Sigmoid colon (tissue), 7 donors: Measurements from ENCODE around the gene PRMT7. TPM values are rescaled to one million over a fixed set of nuclear protein-coding genes. Genes with fewer than 3 reads are reported as not detected.

Experiments
- DNase-seq: peaks from one replicate; pipeline ENCODE4 v3.0.0-alpha.2; 2019
- H3K27ac ChIP-seq, 4 donors: fragments of 200-600 bp; sonication (generic); one replicate each; pipeline ENCODE4 v1.5.1; 2016 to 2019; ENCODE audit warnings: mild to moderate bottlenecking in 1 of 4
- H3K27me3 ChIP-seq, 3 donors: fragments of 200-600 bp; sonication (generic); one replicate each; pipeline ENCODE4 v1.5.1; 2019; ENCODE audit warnings: mild to moderate bottlenecking in 1 of 3
- H3K36me3 ChIP-seq, 4 donors: fragments of 200-600 bp; sonication (generic); one replicate each; pipeline ENCODE4 v1.5.1; 2016 to 2019
- H3K4me1 ChIP-seq, 4 donors: fragments of 200-600 bp; sonication (generic); one replicate each; pipeline ENCODE4 v1.5.1; 2017 to 2019
- H3K4me3 ChIP-seq, 4 donors: fragments of 200-600 bp; sonication (generic); one replicate each; pipeline ENCODE4 v1.5.1; 2017 to 2019; ENCODE audit warnings: mild to moderate bottlenecking in 2 of 4, moderate library complexity in 1 of 4
- H3K9me3 ChIP-seq, 4 donors: fragments of 200-600 bp in 3 of 4; sonication (generic) in 3 of 4; one replicate each; pipeline versions ENCODE4 v1.5.1 to v1.6.1; 2013 to 2019
- CTCF ChIP-seq, 4 experiments: fragments of 450-650 bp in 3 of 4; fragments of 200-600 bp in 1 of 4; IDR thresholded peaks; one replicate each; pipeline ENCODE4 v1.5.1; 2016 to 2019; ENCODE audit warnings: antibody characterized with exemption in 4 of 4, mild to moderate bottlenecking in 3 of 4, moderate library complexity in 2 of 4
- EP300 ChIP-seq, 4 donors: sonication (generic); formaldehyde crosslinking; IDR thresholded peaks; one replicate each; pipeline ENCODE4 v1.6.1; 2017; ENCODE audit warnings: antibody characterized with exemption in 4 of 4
- POLR2A ChIP-seq, 2 donors: fragments of 450-650 bp; IDR thresholded peaks; one replicate each; pipeline ENCODE4 v1.6.1; 2016; ENCODE audit warnings: antibody characterized with exemption in 2 of 2, mild to moderate bottlenecking in 2 of 2, moderate library complexity in 2 of 2
- POLR2AphosphoS5 ChIP-seq, 4 donors: sonication (generic); formaldehyde crosslinking; IDR thresholded peaks; one replicate each; pipeline ENCODE4 v1.6.1; 2017; ENCODE audit warnings: antibody characterized with exemption in 4 of 4
- WGBS, 2 donors: extraction: QIAGEN DNeasy Blood & Tissue Kit; methylation state at CpG; one replicate each; pipeline ENCODE4 v1.1.7; 2013; 5-methylcytosine and 5-hydroxymethylcytosine counted together
- intact Hi-C: fragments of 100-400 bp; cut with DNase I; formaldehyde crosslinking; loops from one replicate; pipeline ENCODE4 v1.15.1; 2023
- polyA plus RNA-seq, 3 donors: library from polyadenylated mRNA; stranded (reverse); fragments of 200-250 nt; gene quantifications; one replicate each; pipeline ENCODE4 v1.2.3, GENCODE V29; 2013
- total RNA-seq, 4 donors: library from RNA; depleted of rRNA; stranded (reverse); fragments of >200 nt; gene quantifications; one replicate each; pipeline ENCODE4 v1.1.0, GENCODE V29; 2016
- donor health status: healthy with polysubstance abuse.
- donor health status: Bipolar disorder and iron deficiency.
- donor health status: healthy.

Gene PRMT7
- total and polyA plus RNA-seq, 7 donors: 12.0 to 51.0 (median 40.7) TPM

GRCh38 chr16:68372381-68372720 is 61.5 kb downstream of the PRMT7 start:
- Histone ChIP-seq H3K27ac (no peak overlapping the region), H3K4me3 (no peak overlapping the region), H3K9me3 (no peaks in the 10 kb centered on the region), H3K4me1 (no peaks in the 10 kb centered on the region), H3K27me3 (peaks cover 0 to 13% (median 3%) of the 10 kb centered on the region in 3 donors), H3K36me3 (no peaks in the 10 kb centered on the region)
- DNase-seq: no peak
- TF ChIP-seq POLR2A (IDR thresholded peaks at IDR 0.05) (no peak), POLR2AphosphoS5 (IDR thresholded peaks at IDR 0.05) (no peak), EP300 (IDR thresholded peaks at IDR 0.05) (no peak), CTCF (IDR thresholded peaks at IDR 0.05) (no peak)
- WGBS, 2 donors: 97% methylated on average over 3 of the region's 3 CpGs
- intact Hi-C loops: no loop called here

- Histone ChIP-seq H3K36me3 (no peaks in the 10 kb centered on the region), H3K4me1 (no peaks in the 10 kb centered on the region), H3K9me3 (no peaks in the 10 kb centered on the region), H3K27me3 (peaks cover 0 to 10% (median 0%) of the 10 kb centered on the region in 3 donors), H3K27ac (no peak overlapping the region), H3K4me3 (no peak overlapping the region)
- intact Hi-C loops: no loop called here
- TF ChIP-seq CTCF (IDR thresholded peaks at IDR 0.05) (no peak), POLR2AphosphoS5 (IDR thresholded peaks at IDR 0.05) (no peak), POLR2A (IDR thresholded peaks at IDR 0.05) (no peak), EP300 (IDR thresholded peaks at IDR 0.05) (no peak)
- WGBS, 2 donors: 95 to 96% methylated on average over 8 of the region's 8 CpGs
- DNase-seq: no peak
These were observed 62.0 kb downstream of the PRMT7 start for GRCh38 chr16:68372806-68373205.

GRCh38 chr16:68373528-68374245 is 62.9 kb downstream of the PRMT7 start:
- H3K27me3 ChIP-seq: peaks cover 0 to 1% (median 0%) of the 10 kb centered on the region in 3 donors
- H3K4me1 ChIP-seq: no peaks in the 10 kb centered on the region
- 84 to 91% methylated on average over 18 of the region's 18 CpGs for WGBS, 2 donors
- no peaks in the 10 kb centered on the region for H3K36me3 ChIP-seq
- H3K9me3 ChIP-seq: no peaks in the 10 kb centered on the region
- no peak overlapping the region for H3K27ac ChIP-seq
- intact Hi-C loops: no loop called here
- TF ChIP-seq POLR2A (IDR thresholded peaks at IDR 0.05) (no peak), POLR2AphosphoS5 (IDR thresholded peaks at IDR 0.05) (no peak), EP300 (IDR thresholded peaks at IDR 0.05) (no peak), CTCF (IDR thresholded peaks at IDR 0.05) (no peak)
- no peak for DNase-seq
- H3K4me3 ChIP-seq: no peak overlapping the region

- H3K27ac ChIP-seq: no peak overlapping the region
- no peaks in the 10 kb centered on the region for H3K36me3 ChIP-seq
- no peak for TF ChIP-seq CTCF (IDR thresholded peaks at IDR 0.05)
- TF ChIP-seq POLR2A (IDR thresholded peaks at IDR 0.05): no peak
- TF ChIP-seq POLR2AphosphoS5 (IDR thresholded peaks at IDR 0.05): no peak
- TF ChIP-seq EP300 (IDR thresholded peaks at IDR 0.05): no peak
- intact Hi-C loops: no loop called here
- no peaks in the 10 kb centered on the region for H3K4me1 ChIP-seq
- H3K9me3 ChIP-seq: no peaks in the 10 kb centered on the region
- H3K27me3 ChIP-seq: no peaks in the 10 kb centered on the region
- H3K4me3 ChIP-seq: no peak overlapping the region
- DNase-seq: no peak
- 91 to 93% methylated on average over 10 of the region's 10 CpGs for whole genome bisulfite sequencing, 2 donors
These were observed 63.5 kb downstream of the PRMT7 start for GRCh38 chr16:68374246-68374805.
